A673 (cell line): ENCODE data around the gene TOM1L2.

Experiments used
- CTCF ChIP-seq: fragments of 300-800, 200-600 bp; sonication (generic); conservative IDR thresholded peaks from 2 replicates; pipeline ENCODE4 v1.5.1; 2017; ENCODE audit warnings: low read depth, mild to moderate bottlenecking, antibody characterized with exemption, low read length, moderate library complexity, mixed read lengths
- EZH2 ChIP-seq: fragments of 200-600 bp; sonication (generic); IDR thresholded peaks from 2 replicates; pipeline ENCODE4 v1.6.1; 2017; ENCODE audit warnings: borderline replicate concordance, low read depth, mild to moderate bottlenecking, mixed read lengths, antibody characterized with exemption, low read length; ENCODE audit not compliant: poor library complexity, severe bottlenecking

- TF ChIP-seq CTCF (no peak), EZH2 (no peak)
Observed at GRCh38 chr17:17833658-17834357, 138.4 kb downstream of the TOM1L2 start.
